Stomach (tissue), 4 donors: Measurements from ENCODE around the gene HDHD3.

Experiments
- CTCF ChIP-seq, 7 experiments: fragments of 450-650 bp in 4 of 7; fragments of 200-600 bp in 3 of 7; sonication (generic) in 3 of 7; IDR thresholded peaks; one replicate each; pipeline ENCODE4 v1.5.1; 2016 to 2019; ENCODE audit warnings: antibody characterized with exemption in 7 of 7, control low read depth in 2 of 7, mild to moderate bottlenecking in 1 of 7
- EP300 ChIP-seq: sonication (generic); formaldehyde crosslinking; IDR thresholded peaks from one replicate; pipeline ENCODE4 v1.6.1; 2017; ENCODE audit warnings: antibody characterized with exemption
- POLR2A ChIP-seq, 4 donors: fragments of 450-650 bp; IDR thresholded peaks; one replicate each; pipeline ENCODE4 v1.6.1; 2016; ENCODE audit warnings: antibody characterized with exemption in 4 of 4, control low read depth in 2 of 4, mild to moderate bottlenecking in 1 of 4, moderate library complexity in 1 of 4

GRCh38 chr9:113390192-113390960 lies 13.6 kb upstream of the HDHD3 start:
- TF ChIP-seq POLR2A (IDR thresholded peaks at IDR 0.05) (no peak), CTCF (IDR thresholded peaks at IDR 0.05) (no peak), EP300 (no peak)
